SK-N-MC (cell line): Measurements from ENCODE around the gene SMPDL3B.

Experiments
- DNase-seq: peaks from one replicate; pipeline ENCODE4 v3.0.0-alpha.2; 2011; ENCODE audit warnings: low read depth, low spot score
- H3K27ac ChIP-seq: fragments of 200-600 bp; sonication (generic); 2 replicates; pipeline ENCODE4 v1.5.1; 2016; ENCODE audit warnings: mixed run types
- H3K36me3 ChIP-seq: fragments of 200-600 bp; sonication (generic); 2 replicates; pipeline ENCODE4 v1.6.1; 2017; ENCODE audit warnings: antibody characterized with exemption, low read length, mixed read lengths; ENCODE audit not compliant: insufficient read depth
- H3K4me3 ChIP-seq: fragments of 200-600 bp; sonication (generic); 2 replicates; pipeline ENCODE4 v1.5.1; 2016
- H3K9ac ChIP-seq: fragments of 200-600 bp; sonication (generic); 2 replicates; pipeline ENCODE4 v1.8.0; 2017; ENCODE audit warnings: mixed run types, mixed read lengths; ENCODE audit not compliant: insufficient read length
- H3K9me3 ChIP-seq: fragments of 200-600 bp; sonication (generic); 2 replicates; pipeline ENCODE4 v1.6.1; 2017; ENCODE audit warnings: low read depth, mild to moderate bottlenecking, antibody characterized with exemption, low read length, moderate library complexity, mixed read lengths
- EZH2 ChIP-seq: fragments of 200-600 bp; sonication (generic); IDR thresholded peaks from one replicate; pipeline ENCODE4 v1.6.1; 2017; ENCODE audit warnings: antibody characterized with exemption
- FOXP2 ChIP-seq: optimal IDR thresholded peaks from 2 replicates; pipeline ENCODE3; 2011; ENCODE audit warnings: mild to moderate bottlenecking, moderate library complexity; ENCODE audit not compliant: insufficient read depth; ENCODE audit errors: extremely low read length, control extremely low read depth
- POLR2AphosphoS5 ChIP-seq: IDR thresholded peaks from 2 replicates; pipeline ENCODE4 v1.6.1; 2012; ENCODE audit warnings: mild to moderate bottlenecking, low read depth, low read length, borderline replicate concordance

SMPDL3B gene

DNA sequence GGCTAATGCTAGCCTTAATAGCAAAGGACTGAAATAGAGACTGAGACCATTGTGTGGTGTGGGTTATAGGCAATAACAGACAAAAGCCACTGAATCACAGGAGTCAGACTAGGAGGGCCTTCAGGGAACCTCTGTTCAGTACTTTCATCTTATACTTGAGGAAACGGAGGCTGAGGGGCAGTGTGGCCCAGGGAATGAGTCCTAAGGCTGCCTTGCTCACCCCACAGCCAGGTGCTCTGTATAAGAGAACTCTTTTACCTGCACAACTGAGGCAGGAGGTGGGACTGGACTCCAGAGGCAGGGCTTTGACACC lies 2.7 kb downstream of the SMPDL3B start:
- Histone ChIP-seq H3K36me3 (no peaks in the 10 kb centered on the region), H3K4me3 (no peak overlapping the region), H3K9me3 (no peaks in the 10 kb centered on the region), H3K27ac (no peak overlapping the region), H3K9ac (no peak overlapping the region)
- no peak for TF ChIP-seq FOXP2
- TF ChIP-seq POLR2AphosphoS5: no peak
- no peak for TF ChIP-seq EZH2
- no peak for DNase-seq

DNA sequence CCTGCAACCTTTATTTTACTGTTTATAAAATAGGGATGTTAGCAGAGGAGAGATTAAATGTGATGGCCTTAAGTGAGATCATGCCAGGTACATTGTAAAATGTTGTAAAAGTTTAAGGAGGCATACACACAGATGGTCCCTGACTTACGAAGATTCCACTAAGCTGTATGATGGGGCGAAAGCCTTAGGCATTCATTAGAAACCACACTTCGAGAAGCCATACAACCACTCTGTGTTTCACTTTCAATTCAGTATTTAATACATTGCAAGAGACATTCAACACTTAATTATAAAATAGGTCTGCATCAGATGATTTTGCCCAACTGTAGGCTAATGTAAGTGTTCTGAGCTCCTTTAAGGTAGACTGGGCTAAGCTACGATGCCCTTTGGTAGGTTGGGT lies 3.7 kb downstream of the SMPDL3B start:
- Histone ChIP-seq H3K27ac (no peak overlapping the region), H3K36me3 (no peaks in the 10 kb centered on the region), H3K9me3 (no peaks in the 10 kb centered on the region), H3K9ac (no peak overlapping the region), H3K4me3 (no peak overlapping the region)
- DNase-seq: no peak
- TF ChIP-seq FOXP2: no peak
- no peak for TF ChIP-seq POLR2AphosphoS5
- TF ChIP-seq EZH2: no peak

DNA sequence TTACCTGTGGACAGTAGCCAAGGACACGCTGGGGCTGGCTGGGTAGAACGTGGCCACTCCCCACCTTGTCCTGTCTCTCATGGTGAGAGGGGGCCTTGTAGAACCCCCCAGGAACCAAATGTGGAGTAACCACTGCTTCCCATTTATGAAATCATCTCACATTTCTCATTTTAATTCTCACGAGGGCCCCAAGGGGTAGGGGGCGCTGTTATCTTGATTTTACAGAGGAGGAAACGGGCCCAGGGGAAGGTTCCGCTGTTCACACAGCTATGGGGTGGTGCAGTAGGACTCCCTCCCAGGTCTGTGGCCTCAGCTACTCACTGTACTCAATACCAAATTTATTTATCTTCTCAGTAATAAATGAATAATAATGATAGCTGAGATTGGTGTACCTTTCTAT lies 5.5 kb downstream of the SMPDL3B start:
- Histone ChIP-seq H3K36me3 (no peaks in the 10 kb centered on the region), H3K9ac (no peak overlapping the region), H3K9me3 (no peaks in the 10 kb centered on the region), H3K4me3 (no peak overlapping the region), H3K27ac (no peak overlapping the region)
- TF ChIP-seq EZH2 (no peak), POLR2AphosphoS5 (no peak), FOXP2 (no peak)
- DNase-seq: no peak

DNA sequence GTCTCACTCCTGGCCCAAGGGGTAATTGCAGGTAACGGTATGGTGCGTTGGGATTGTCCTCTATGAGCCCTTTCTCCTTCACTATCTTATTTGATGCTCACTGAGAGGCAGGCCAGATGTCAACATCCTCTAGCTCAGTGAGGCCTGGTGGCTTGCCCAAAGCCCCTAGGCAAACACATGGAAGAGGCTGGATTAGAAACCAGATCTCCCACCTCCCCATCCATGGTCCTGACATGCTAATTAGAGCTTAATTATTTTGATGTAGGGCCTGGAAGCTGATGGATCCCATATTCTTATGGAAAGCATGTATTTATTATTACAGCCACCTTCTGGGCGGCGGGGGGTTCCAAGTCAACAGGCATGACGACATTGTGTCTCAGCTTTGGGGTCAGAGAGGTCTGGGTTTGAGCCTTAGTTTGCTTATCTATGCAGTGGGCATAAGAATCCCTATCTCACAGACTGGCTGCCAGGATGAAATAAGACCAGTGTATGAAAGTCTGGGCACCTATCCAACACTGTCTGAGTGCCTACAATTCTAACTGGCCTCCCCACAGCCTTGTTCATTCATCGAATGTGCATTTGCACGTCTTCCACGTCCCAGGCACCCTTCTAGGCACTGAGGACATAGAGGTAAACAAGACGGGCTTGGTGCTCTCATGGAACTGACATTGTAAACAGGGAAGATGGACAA lies 6.2 kb downstream of the SMPDL3B start:
- Histone ChIP-seq H3K4me3 (no peak overlapping the region), H3K27ac (no peak overlapping the region), H3K9me3 (no peaks in the 10 kb centered on the region), H3K9ac (no peak overlapping the region), H3K36me3 (no peaks in the 10 kb centered on the region)
- DNase-seq: no peak
- TF ChIP-seq EZH2 (no peak), FOXP2 (no peak), POLR2AphosphoS5 (no peak)

DNA sequence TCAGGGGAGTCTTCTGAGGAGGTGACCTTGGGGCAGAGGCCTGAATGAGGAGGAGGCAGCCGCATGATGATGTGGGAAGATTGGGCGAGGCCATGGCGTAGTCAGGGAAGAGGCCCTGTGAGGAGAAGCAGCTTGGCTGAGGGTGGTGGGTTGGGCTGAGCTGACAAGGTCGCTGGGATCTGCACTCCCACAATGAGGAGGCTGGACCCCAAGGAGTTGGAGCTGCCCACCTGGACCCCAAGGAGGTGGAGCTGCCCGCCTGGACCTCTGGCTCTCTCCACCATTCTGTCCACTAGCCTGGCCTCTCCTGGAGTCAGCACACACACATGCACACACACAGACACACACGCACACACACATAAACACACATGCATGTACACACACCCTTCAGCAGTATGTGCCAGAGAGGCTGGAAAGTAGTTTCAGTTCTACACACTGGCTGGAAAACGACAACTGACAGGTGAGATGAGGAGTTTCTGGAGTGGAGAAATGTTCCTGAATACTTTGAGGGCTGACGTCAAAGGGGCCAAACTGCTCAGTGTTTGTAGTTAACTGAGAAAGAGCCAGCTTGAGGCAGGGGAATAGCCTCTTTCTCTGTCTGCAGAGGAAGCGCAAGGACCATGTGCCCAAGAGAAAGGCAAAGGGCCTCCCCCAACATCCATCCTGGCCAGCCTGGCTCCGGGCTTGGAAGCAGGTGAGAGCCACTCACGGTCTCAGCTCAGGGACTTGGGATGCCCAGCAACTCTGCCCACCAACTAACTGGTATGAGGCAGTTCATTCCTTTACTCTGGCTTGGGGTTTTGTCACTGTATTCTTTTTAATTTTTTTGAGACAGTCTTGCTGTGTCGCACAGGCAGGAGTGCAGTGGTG lies 7.1 kb downstream of the SMPDL3B start:
- no peak for DNase-seq
- Histone ChIP-seq H3K36me3 (no peaks in the 10 kb centered on the region), H3K9me3 (no peaks in the 10 kb centered on the region), H3K9ac (no peak overlapping the region), H3K27ac (no peak overlapping the region), H3K4me3 (no peak overlapping the region)
- TF ChIP-seq EZH2 (no peak), FOXP2 (no peak), POLR2AphosphoS5 (no peak)

DNA sequence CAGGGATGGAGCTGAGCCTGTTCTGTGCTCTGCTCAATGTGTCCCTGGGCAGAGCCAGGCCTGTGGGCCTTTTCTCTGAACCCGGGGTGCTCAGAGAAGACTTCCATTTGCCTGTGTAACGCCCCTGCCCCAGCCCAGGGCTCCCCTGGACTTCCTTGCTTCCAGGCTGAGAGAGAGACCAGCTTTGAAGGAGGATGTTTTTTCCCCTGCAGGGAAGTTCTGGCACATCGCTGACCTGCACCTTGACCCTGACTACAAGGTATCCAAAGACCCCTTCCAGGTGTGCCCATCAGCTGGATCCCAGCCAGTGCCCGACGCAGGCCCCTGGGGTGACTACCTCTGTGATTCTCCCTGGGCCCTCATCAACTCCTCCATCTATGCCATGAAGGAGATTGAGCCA lies 10.2 kb downstream of the SMPDL3B start:
- H3K4me3 ChIP-seq: no peak overlapping the region
- DNase-seq: no peak

DNA sequence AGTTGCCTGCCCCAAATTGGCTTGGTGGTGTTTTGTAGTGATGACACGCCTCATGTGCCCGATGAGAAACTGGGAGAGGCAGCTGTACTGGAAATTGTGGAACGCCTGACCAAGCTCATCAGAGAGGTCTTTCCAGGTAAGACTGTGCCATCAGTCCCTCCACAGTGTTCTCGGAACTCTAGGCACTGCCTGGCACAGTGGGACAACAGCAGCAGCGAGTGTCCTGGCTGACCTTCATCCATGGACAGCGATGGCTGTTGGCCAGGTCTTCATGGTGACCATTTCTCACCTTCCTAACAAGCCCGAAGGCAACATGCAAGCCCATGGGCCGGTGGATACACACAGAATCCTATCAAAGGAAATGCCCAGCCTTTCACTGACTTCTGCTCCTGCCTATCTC lies 14.2 kb downstream of the SMPDL3B start:
- Histone ChIP-seq H3K36me3 (no peaks in the 10 kb centered on the region), H3K9ac (no peak overlapping the region)

More for the DNA sequence above, 10.2 kb downstream of the SMPDL3B start:
- no peak overlapping the region for H3K9ac ChIP-seq
- no peak overlapping the region for H3K27ac ChIP-seq
- no peaks in the 10 kb centered on the region for H3K36me3 ChIP-seq
- TF ChIP-seq EZH2 (no peak), POLR2AphosphoS5 (no peak), FOXP2 (no peak)
- no peaks in the 10 kb centered on the region for H3K9me3 ChIP-seq

DNA sequence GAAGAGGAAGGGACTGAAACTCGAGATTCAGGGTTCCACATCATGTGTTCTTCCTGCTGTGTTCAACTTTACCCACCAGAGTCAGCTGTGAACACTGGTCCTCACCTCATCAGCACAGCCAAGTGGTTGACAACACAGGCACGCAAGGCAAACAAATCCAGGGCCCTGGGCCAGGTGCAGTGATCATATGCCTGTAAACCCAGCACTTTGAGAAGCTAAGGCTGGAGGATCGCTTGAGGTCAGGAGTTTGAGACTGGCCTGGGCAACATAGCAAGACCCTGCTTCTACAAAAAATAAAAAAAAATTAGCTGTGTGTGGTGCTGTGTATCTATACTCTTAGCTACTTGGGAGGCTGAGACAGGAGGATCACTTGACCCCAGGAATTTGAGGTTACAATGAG lies 16.6 kb downstream of the SMPDL3B start:
- DNase-seq: no peak
- H3K9me3 ChIP-seq: no peaks in the 10 kb centered on the region
- H3K36me3 ChIP-seq: no peaks in the 10 kb centered on the region
- H3K4me3 ChIP-seq: no peak overlapping the region
- H3K9ac ChIP-seq: no peak overlapping the region
- H3K27ac ChIP-seq: no peak overlapping the region
- TF ChIP-seq FOXP2 (no peak), POLR2AphosphoS5 (no peak), EZH2 (no peak)

More for the DNA sequence above, 14.2 kb downstream of the SMPDL3B start:
- Histone ChIP-seq H3K4me3 (no peak overlapping the region), H3K27ac (no peak overlapping the region), H3K9me3 (no peaks in the 10 kb centered on the region)
- TF ChIP-seq FOXP2 (no peak), EZH2 (no peak), POLR2AphosphoS5 (no peak)
- DNase-seq: no peak
